ENCODE measurements around the gene FRMD1.

- TF ChIP-seq, protein P1, sequence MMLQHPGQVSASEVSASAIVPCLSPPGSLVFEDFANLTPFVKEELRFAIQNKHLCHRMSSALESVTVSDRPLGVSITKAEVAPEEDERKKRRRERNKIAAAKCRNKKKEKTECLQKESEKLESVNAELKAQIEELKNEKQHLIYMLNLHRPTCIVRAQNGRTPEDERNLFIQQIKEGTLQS (CRISPR knock-in tag; conservative IDR thresholded peaks at IDR 0.05) = no peak
- TF ChIP-seq CREB1 (CRISPR knock-in tag; IDR thresholded peaks at IDR 0.05) = no peak
- no peak for TF ChIP-seq ZNF232 (CRISPR knock-in tag; IDR thresholded peaks at IDR 0.05)
- no peak for TF ChIP-seq CTCF (IDR thresholded peaks at IDR 0.05)
- TF ChIP-seq NR2C2 (CRISPR knock-in tag; IDR thresholded peaks at IDR 0.05) = no peak
- TF ChIP-seq NFYB (CRISPR knock-in tag; conservative IDR thresholded peaks at IDR 0.05; ENCODE audit: low read depth) = no peak
- no peak for TF ChIP-seq FOXP4 (CRISPR knock-in tag; IDR thresholded peaks at IDR 0.05)
- TF ChIP-seq, protein P2, sequence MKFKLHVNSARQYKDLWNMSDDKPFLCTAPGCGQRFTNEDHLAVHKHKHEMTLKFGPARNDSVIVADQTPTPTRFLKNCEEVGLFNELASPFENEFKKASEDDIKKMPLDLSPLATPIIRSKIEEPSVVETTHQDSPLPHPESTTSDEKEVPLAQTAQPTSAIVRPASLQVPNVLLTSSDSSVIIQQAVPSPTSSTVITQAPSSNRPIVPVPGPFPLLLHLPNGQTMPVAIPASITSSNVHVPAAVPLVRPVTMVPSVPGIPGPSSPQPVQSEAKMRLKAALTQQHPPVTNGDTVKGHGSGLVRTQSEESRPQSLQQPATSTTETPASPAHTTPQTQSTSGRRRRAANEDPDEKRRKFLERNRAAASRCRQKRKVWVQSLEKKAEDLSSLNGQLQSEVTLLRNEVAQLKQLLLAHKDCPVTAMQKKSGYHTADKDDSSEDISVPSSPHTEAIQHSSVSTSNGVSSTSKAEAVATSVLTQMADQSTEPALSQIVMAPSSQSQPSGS (CRISPR knock-in tag; IDR thresholded peaks at IDR 0.05; ENCODE audit: borderline replicate concordance, low read depth) = no peak
- TF ChIP-seq SMAD3 (CRISPR knock-in tag; IDR thresholded peaks at IDR 0.05; ENCODE audit: borderline replicate concordance) = no peak
- TF ChIP-seq NFATC4 (CRISPR knock-in tag; IDR thresholded peaks at IDR 0.05) = no peak
Observed at GRCh38 chr6:168047841-168048723, 30.9 kb downstream of the FRMD1 start.
